ENCODE measurements around the gene SNTB2.
A peak's percentile ranks its signal among the peaks of the same experiment; 100 is the strongest.
"Not testable (repeated sequence)": the region's sequence is repeated elsewhere in the genome, so short reads cannot be mapped to it uniquely, and the experiment has no call there.

SNTB2 gene

DNA sequence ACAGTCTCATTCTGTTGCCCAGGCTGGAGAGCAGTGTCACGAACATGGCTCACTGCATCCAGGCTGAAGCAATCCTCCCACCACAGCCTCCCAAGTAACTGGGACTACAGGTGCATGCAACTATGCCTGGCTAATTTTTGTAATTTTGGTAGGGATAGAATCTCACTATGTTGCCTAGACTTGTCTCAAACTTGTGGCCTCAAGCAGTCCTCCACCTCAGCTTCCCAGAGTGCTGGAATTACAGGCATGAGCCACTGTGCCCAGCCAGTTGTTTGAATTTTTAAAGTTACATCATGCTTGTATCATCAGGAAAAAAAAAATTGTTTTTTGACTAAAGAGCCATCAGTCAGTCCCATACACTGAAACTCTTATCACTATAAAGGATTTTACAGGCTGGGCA, 107.1 kb downstream of the SNTB2 start:
- DNase-seq, result no peak

DNA sequence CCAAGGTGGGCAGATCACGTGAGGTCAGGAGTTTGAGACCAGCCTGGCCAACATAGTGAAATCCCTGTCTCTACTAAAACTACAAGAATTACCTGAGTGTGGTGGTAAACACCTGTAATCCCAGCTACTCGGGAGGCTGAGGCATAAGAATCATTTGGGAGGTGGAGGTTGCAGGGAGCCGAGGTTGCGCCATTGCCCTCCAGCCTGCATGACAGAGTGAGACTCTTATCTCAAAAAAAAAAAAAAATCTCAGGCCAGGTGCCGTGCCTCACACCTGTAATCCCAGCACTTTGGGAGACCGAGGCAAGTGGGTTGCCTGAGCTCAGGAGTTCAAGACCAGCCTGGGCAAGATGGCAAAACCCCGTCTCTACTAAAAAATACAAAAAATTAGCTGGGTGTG, 109.8 kb downstream of the SNTB2 start:
- not testable (repeated sequence) for DNase-seq

DNA sequence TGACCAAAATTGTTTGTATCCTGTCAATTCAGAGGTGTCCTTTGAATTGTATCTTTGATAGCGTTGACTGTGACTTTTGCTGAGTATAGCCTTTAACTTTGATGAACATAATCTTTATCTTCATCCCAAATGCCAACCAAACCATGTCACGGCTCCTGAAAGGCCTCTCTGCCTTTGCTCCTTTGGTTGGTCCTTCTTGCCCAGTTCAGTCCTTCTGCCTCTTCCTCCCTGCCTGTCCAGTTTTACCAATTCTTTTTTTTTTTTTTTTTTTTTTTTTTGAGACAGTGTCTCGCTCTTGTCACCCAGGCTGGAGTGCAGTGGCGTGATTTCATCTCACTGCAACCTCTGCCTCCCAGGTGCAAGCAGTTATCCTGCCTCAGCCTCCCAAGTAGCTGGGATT, 111.3 kb downstream of the SNTB2 start:
- DNase-seq, result no peak

DNA sequence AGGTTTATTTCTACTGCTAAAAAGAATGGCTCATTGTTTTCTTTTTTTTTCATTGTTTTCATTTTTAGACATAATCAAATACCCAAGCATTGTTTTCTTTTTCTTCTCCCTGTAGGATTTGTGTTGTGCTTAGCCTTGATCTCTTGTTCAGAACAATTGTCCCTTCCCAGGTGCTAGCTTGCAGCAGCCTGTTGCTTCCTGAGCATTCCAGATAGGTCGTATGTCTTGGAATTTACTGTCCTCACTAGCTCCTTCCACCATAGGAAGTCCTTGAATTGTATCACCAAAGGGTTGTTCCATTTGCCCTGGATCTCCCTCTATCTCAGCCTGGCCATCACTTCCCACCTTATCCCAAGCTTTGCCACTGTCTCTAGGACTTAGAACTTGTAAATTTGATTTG, 114.2 kb downstream of the SNTB2 start:
- no peak for DNase-seq

DNA sequence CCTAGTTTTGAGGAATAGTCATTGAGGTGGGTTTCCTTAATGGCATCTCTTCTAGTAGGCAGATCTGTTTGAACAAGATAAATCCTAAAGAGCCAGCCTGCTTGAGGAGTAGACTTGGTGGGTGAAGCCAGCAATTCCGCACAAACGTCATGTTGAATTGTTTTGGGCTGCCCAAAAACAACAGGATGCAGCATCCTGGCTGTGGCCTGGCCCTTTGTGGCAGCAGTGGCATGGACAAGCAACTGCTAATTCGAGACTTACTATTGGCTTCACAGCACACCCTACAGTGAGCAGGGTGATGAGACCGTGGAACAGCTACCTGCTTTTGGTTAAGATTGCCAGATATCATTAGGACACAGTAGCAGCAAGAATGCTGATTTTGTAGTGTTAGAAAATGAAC, 114.9 kb downstream of the SNTB2 start:
- no peak for DNase-seq

DNA sequence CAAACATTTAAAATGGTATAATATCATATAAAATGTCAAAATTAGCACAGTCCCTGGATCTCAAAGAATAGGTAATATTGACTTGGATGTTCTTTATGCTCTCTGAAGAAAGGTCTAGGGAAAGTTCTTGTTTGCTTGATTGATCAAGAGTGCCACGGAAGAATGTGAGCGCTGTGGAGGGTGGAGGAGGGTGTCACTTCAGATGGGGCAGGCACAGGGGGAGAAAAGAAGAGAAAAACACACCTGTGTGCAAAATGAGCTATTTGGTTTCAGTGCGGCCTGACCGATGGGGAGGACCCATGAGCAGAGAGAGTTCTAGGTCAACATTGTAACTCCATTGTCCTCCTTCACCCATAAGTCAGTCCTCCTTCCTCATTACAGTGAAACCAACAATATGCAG, 115.3 kb downstream of the SNTB2 start:
- DNase-seq, result no peak

DNA sequence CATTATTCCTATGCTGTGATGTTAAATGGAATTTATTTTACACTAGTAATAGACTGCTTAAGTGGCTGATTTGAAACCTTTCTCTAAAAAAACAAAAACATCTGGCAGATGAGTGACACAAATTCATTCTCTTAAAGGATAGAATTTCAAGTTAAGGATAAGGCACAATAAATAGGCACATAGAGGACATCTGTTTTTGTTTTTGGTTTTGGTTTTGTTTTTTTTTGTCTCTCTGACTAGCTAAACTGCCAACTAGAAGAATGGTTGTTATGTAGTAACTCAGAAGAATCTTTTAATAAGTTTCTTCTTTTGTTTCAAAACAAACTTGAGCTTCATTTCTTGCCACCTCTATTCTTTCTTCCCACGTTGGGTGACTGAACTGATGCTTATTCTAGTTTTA, 119.1 kb downstream of the SNTB2 start:
- DNase-seq, result no peak

DNA sequence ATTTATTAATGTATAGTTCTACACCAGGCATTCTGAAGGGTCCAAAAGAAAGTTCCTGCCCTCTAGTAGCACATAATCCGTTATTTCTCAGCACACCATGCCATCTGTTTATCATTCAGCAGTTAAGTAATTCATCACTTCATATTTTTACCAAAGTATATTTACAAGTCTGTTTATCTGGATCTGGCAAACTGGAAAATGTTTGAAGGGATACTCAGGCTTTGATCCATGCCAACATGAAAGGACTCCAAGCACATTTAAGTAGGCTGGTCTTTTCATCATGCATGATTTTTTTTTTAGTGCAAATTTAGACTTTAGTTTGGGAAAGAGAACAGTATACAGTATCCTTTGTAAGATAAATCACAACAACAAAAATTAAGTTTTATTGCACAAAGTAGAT, 120.1 kb downstream of the SNTB2 start:
- DNase-seq, result no peak

DNA sequence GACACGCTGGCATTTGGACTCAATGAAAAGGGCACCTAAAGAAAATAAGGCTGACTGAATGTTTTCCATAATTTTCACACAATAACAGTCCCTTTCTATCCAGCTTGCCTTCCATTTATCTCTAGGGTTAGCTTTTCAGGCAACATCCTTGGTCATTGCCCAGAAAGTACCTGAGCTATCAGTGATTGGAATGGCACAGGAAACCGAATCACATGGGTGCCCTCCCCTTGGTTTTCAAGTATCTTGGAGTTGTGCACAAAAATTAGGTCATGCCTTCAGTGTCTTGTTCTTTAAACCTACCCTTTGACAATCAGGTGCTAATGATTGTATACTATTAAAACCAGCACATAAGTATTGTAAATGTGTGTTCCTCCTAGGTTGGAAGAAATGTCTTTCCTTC, 120.9 kb downstream of the SNTB2 start:
- DNase-seq, result no peak

DNA sequence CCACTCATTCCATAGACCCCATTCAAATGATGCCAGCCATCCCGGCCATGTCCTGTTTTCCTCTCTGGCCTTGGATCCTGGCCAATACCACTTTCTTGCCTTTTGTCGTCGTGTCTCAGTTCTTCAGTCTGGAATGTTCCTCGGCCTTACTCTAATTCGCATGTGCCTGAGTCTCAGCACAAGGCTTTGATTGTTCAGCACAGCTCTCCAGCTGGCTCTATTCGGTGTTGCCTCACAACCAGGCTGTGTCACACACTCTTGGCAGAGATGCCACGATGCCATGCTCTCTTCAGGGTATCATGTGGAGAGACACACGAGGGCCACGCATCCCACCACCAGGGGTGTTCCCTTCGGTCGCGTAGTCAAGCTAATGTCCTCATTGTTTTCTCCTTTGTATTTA, 122.4 kb downstream of the SNTB2 start:
- DNase-seq, result no peak

DNA sequence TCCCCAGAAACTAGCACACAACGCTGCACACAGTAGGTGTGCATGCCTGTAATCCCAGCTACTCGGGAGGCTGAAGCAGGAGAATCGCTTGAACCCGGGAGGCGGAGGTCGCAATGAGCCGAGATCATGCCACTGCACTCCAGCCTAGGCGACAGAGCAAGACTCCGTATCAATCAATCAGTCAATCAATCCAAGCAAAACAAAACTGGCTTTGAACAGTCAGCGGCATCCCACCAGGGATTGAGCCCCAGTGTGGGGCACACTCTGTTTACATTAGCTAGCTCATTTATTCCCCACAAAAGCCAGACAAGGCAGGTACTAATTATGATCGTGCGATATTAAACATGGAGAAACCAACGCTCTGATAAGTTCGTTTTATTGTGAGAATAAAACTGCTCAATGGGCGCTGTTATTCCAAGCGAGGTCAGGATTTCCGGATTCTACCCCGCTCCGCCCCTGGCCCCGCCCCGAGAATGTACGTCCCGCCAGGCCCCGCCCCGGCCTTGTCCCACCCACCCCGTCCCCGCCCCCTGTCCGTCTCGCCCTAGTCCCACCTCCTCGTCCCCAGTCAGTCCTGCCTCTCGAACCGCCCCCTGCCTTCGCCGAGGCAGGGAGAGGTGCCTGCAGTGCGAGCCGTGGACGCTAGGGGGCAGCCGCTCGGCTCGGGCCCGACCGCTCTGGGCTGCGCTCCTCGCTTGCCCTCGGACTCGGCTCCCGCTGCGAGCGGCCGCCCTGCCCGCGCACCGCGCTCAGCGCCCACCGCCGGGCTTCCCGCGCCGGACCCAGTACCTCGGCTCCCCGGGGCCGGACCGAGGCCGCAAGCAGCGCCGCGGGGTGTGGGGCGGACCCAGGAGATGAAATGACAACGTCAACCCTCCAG, 123.9 kb downstream of the SNTB2 start, which contains the start of gene VPS4A:
VPS4A (plus strand) TSS at position 698 of the 880 bp plus-strand sequence; CDS start at position 860, 162 bp downstream.
- DNase-seq, result peak; percentile 97

DNA sequence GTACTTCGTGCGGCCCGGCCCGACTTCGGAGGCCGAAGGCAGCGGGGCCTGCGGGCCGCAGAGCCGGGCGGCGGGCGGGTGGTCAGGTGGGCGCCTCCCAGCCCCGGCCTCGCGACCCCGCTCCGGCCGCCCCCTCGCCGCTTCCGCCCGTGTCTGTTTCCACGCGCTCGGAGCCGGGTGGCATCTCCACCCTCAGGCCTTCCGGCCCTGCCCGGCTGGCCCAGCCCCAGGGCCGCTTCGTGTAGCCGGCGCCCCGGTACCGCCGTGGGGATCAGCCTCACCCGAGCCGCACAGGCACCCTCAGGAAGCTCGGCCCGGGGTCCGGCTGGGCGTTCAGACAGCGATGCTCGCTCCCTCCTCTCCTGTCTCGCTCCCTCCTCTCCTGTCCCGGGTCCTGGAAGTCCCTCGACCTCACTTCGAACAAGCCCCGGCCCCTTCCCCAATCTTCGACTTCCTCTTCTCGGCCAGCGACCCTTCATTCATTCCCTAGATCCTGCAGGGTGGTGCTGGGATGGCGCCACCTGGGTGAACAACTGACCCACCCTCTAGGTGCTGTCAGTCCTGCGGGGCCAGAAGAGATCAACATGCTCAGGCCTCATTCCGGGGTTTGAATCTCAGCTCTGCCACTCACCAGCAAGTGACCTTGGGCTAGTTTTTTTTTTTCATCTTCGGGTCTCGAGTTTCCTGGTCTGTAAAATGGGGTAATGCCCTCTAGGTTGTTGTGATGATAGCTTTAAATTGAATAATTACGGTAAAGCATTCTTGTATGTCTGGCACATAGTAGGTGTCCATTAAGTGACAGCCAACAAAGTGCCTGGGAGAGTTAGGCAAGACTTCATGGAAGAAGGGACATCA, 124.8 kb downstream of the SNTB2 start:
- peak; percentile 49 for DNase-seq

DNA sequence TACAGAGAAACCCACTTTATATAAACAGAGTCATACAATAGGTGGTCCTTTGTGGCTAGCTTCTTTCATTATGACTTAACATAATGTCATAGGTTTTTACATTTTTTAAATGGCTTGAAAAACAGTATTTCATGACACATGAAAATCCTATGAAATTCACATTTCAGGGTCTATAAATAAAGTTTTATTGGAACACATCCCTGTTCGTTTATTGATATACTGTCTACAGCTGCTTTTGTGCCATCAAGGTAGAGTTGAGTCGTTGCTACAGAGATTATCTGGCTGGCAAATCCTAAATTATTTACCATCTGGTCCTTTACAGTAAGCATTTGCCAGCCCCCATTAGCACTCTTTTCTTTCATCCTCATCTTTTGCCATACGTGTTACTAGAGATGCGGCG, 126.5 kb downstream of the SNTB2 start:
- DNase-seq, result no peak

DNA sequence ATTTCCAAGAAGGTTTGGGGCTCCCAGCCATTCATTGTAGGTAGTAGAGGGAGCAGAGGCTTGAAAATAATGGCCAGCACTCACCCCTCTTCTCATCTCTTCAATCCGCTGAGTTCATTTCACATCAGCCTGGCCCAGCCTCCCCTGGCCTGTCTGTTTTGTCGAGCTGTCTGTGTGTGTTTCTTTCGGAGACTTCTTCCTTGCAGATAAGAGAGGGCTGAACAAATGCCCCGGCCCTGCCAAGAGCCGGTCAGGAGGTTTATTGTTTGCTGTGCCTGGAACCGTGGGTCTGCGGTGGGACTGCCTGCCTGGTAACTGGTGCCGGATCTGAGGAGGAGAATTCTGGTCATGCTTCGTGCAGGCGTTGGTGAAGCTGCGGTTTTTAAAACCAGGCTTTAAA, 127.6 kb downstream of the SNTB2 start:
- no peak for DNase-seq

DNA sequence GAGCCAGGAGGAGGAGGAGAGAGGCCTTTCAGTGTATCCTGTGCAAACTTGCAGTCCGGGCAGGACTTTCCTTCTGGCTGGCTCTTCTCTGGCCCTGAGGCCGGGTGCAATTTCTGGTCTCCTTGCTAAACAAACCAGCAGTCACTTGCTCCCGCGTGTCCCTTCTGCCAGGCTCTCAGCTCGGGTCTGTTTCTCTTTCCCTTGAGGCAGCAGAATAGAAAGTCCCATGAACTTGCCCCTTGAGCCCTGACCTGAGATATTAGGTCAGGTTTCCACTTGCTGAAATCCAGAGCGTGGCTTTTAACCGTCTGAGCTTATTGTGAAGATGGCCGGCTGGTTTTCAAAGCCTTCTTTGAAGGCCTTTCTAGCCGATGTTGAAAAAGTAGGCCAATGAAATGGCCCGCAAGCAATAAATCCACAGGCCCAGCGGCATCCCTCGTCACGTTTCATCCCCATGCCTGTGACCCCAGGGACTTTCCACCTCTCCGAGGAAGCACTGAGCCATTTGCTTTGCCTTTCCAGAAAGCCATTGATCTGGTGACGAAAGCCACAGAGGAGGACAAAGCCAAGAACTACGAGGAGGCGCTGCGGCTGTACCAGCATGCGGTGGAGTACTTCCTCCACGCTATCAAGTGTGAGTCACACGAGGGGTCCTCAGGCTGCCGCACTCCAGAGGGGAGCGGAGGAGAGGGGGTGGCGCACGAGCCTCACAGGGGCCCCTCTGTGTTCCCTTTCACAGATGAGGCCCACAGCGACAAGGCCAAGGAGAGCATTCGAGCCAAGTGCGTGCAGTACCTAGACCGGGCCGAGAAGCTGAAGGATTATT, 128.7 kb downstream of the SNTB2 start:
- DNase-seq, result no peak

DNA sequence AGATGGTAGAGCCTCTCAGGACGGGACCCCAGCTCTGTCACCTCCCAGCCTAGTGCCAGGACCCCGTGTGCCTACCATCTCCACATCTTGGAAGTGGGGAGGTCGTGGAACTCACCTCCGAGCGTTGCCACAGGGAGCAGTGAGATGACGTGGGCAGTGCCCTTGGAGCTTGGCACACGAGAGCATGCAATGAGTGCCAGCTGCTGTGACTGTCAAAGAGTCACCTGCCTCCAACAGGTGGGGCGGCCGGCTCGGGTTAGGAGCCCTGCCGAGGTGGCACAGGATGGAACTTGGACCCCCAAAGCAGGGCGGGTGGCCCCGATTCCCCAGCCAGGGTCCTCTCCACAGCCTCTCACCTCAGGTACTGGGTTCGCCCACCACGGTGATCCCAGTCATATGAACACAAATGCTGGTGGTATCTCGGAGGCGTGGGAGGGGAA, 129.7 kb downstream of the SNTB2 start:
- DNase-seq, result no peak

DNA sequence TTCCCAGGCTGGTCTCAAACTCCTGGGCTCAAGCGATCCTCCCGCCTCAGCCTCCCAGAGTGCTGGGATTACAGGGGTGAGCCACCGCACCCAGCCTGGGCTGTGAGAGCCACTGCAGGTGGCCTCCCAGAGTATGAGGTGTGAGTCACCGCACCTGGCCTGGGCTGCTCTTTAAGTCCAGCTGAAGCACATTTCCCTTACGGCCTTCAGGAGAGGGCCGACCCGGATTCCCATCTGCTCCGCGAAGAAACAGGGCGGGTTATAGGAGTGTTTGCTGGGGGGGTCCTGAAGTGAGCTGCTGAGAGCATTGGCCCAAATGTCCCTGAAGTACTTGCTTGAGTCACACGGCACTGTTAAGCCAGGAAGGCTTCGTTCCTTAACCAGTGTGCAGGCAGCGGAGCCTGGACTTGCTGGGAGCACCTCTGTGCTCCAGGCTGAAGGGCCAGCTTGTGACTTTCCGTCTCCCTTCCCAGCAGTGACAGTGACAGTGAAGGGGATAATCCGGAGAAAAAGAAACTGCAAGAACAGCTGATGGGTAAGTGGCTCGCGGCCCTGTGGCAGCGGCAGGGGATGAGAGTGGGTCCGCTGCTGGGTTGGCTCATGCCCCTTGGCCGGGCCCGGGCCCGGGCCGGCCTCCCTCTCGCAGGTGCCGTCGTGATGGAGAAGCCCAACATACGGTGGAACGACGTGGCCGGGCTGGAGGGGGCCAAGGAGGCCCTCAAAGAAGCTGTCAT, 131.4 kb downstream of the SNTB2 start:
- DNase-seq, result no peak

DNA sequence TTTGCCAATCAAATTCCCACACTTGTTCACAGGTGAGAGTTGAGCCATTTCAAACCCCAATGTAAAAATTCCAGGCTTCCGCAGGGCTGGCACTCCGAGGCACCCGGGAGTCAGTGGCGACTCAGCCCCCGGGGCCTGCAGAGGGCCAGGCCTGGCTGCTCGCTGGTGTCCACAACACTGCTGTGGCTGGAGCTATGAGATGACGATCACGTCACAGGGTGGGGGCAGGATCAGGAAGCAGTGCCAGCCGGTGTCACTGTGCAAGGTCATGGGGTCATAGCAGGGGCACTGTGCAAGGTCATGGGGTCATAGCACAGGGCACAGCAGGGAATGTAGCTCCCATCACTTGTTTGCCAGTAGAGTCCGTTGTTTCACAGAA, 131.9 kb downstream of the SNTB2 start:
- DNase-seq, result no peak

DNA sequence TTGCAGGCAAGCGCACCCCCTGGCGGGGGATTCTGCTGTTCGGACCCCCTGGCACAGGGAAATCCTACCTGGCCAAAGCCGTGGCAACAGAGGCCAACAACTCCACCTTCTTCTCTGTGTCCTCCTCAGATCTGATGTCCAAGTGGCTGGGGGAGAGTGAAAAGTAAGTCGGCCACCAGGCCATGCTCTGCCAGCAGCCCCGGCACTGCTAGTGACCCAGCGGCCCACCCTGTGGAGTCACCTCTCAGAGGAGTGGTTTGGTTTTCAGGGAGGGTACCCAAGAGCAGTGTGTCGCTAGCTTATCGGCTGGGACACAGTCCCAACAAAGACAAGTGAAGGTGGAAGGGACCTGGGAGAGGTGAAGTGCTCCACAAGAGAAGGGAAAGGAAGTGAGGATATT, 132.4 kb downstream of the SNTB2 start:
- DNase-seq, result no peak

DNA sequence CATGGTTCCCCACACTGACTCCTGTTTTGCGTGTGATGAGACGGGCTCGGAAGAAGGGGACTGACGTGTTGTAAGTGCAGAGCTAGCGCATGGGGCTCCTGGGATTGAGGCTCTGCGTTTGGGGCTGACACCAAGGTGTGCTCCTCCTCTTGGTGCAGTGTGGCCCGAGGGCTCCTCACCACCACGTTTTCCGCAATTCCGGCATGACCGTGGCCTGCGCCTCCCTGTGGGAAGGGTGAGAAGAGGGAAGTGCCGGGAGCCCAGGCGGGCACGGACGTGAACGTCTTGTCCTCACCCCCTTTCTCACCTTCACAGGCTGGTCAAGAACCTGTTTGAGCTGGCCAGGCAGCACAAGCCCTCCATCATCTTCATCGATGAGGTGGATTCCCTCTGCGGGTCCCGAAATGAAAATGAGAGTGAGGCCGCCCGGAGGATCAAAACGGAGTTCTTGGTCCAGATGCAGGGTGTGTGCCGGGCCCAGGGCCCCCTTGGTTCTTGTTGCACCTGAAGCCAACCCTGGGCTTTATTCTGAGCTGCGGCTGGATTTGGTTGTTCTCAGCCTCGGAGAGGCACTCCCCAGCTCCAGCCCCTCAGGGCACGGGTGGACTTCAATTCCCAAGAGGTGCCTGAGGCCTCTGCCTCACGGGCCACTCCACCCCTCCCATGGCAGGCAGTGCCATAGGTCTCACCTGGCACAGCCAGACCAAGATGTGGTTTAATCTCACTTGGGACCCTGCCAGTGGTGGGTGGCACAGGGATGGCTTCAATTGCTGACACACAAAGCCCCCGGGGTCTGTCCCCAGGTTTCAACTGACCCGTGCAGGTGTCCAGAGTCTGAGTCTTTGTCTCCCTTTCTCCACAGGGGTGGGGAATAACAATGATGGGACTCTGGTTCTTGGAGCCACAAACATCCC, 133.1 kb downstream of the SNTB2 start:
- no peak for DNase-seq

DNA sequence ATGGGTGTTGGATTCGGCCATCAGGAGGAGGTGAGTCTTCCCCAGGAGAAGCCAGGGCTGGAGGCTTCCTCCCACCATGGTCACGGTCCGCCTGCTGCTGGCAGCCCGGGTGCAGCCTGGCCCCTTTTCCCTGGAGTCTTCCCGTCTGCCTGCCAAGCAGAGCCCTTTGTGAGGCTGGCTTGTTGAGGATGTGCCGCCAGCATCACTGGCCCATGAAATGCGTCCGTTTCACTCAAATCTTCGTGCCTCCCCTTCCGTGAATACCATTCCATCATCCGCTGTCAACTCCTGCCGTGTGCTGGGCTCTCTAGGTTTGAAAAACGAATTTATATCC, 133.7 kb downstream of the SNTB2 start:
- DNase-seq, result no peak

Measured in OCI-M1 (cell line).